Stimulated activated CD8-positive, alpha-beta memory T cell treated with anti-CD3 and anti-CD28 coated beads, Interleukin-4, amount 100 ng/mL, for 4 hours (primary cell): ENCODE measurements around the gene LAIR1.
"Not testable (repeated sequence)": the region's sequence is repeated elsewhere in the genome, so short reads cannot be mapped to it uniquely, and the experiment has no call there.

Experiments used
- DNase-seq, 2 donors: peaks; one replicate each; pipeline ENCODE4 v3.0.0-alpha.2; 2020; ENCODE audit warnings: low read depth in 2 of 2, low spot score in 1 of 2

Gene LAIR1

DNA sequence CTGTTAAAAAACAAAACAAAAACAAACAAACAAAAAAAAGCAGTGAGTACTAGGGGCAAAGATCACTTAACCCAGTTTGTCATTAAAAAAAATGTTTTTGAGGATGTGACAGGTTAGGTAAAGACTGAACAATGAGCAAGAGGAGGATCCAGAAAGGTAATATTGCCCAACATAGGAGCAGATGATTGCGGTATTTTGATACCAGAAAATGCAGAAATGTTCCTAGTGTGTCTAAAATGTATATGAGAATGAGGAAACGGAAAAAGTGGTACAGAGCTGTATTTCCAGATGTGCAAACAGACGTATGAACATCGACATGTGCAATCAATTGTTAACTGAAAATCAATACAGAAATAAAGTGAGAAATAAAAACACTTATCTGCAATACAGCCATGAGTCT lies 20.9 kb downstream of the LAIR1 start:
- no peak for DNase-seq

DNA sequence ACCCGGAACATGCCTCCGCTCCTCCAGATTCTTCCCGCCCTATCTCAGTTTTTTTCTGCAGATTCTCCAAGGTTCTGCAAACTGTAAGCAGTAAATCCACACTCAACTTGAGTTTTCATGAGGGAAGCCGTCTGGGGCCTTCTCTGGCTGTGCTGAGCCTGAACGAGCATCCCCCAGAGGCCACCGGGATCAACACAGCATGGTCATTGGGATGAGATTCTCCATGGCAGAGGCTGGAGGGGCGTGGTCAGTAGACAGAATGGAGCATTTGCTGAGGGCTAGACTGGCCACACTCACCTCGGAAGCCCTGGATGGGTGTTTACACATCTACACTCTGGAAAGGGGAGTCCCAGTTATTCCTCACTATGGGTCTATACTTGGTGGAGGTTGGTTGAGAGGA lies 23.4 kb downstream of the LAIR1 start:
- no peak for DNase-seq

DNA sequence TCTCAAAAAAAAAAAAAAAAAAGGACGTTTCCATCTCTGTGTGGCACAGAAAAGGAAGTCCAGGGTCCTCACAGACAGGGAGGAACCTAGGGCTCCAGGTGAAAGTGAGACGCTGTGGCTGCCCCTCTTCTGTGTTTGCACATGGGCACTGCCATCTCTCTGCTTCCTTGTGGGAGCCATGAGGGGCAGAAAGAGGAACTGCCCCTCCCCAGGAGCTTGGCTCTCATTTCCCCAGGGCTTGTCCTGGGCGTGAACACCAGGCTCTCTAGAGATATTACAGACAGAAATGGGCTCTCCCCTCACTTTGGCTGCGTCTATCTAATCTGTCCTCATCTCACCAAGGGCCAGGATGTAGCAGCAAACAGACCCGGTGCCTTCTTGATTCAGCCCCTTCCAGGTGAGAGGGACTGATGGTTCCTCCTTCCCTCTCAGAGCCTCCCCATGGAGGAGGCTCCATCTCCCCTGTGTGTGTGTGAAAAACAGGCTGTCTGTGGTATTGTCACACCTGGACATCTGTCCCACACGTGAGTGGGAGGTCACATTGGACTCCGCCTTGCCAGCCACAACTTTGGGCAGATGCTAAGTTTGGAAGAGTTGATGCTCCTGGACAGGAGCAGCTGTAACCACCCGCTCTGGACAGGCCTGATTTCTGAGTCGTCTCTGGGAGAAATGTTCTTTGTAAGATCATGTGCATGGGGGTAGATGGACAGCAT lies 24.9 kb downstream of the LAIR1 start:
- DNase-seq, result no peak

DNA sequence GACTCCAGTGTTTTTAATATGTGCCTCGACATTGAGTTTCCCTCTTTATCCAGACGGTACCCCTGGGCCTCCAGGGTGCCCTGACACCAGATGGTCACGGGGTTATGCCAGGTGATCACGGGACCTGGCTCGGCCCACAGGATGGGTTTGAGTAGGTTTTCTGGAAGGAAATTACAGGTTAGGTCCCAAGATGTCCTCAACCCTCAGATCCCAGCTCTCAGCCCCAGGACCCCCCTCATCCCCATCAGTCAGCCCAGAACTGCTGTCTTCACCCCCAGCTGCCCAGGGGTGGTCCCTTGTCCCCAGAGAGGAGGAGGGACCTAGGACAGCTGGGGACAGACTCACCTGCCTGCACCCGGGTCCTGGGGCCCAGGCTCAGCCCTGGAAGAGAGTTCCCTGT lies 26.2 kb downstream of the LAIR1 start:
- no peak for DNase-seq

DNA sequence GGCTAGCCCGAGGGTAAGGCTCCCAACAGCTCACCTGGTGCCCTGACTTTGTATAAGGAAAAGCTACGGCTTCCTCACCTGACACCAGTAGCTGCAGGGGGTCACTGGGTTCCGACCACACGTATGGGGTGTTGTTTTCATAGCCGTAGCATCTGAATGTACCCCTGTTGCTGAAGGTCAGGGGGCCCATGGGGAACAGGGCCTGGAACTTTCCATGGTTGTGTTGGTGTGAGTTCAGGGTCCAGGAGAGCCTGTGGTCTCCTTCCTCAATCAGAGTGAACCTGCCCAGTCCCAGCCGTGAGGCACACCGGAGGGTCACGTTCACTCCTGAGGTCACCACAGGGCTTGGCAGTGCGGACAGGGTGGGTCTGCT lies 26.9 kb downstream of the LAIR1 start:
- no peak for DNase-seq

DNA sequence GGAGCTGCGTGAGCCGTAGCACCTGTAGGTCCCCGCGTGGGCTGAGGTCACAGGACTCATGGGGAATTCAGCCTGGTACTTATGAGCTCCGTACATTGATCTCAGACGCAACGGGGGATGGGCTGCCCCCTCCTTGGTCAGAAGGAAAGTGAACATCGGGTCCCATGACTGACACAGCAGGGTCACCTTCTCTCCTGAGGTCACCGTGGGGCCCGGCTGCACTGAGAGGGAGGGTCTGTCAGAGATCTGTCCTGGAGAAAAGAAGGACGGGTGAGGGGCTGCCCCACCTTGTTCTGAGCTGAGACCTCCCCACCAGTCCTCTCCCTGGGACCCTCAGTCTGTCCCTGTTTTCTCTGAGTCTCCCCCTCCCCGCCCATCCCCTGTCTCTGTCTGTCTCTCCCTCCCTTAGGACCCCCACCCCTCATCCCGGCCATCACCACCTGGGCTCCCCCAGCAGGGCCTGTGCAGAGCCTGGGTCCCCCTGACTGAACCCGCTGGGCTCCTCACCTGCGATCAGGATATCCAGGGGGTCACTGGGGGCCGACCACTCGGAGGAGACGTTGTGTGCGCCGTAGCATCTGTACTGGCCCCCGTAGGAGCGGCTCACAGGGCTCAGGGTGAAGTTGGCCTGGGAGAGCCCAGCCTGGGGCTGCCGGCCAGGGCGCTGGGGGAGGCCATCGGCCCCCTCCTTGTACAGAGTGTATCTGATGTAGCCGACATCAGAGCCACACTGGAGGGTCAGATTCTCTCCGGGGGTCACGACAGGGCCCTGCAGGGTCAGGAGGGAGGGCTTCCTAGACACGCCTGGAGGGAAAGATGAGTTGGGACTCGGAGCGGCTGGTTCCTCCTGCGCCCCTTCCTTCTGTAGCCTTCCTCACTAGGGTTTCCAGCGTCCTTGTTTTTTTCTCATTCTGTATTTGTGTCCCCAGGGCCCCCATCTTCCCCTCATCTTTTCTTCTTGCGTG lies 27.6 kb downstream of the LAIR1 start:
- DNase-seq, result no peak

DNA sequence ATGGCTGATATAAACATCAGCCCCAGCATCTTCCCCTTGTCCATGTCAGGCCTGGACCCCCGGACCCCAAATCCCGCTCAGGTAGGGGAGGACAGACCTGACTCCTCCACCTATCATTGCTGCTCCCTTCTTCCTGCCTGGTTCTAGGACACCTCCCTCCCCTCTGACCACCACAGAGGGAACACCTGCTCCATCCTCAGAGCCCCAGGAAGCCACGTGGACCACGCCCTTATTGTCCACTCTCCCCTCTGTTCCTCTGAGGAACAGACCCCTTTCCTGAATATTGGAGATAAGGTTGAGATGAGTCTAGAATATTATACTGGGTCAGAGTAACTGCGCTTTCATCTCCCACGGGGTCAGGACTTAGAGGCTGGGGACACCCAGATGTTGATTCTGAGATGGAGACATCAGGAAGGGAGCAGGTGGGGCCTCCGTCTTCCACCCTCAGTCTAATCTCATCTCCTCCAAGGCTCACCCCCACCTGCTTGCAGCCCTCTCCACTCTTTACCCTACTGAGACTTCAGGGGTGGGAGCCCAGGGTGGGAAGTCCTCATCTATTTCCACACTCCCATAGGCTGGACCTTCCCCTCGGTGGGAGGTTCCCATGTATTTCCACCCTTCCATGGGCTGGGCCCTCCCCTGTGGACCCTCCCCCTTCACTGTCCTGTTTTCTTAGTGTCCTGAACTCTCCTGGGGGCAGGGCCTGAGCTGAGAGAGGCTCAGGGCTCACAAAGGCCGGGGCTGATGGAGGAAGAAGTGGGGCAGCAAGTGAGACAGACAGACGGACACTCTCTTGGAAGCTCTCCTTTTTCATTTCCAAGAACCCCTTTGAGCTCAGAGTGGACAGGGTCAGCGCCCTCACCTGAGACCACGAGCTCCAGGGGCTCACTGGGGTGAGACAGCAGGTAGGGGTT lies 28.5 kb downstream of the LAIR1 start:
- DNase-seq, result no peak

DNA sequence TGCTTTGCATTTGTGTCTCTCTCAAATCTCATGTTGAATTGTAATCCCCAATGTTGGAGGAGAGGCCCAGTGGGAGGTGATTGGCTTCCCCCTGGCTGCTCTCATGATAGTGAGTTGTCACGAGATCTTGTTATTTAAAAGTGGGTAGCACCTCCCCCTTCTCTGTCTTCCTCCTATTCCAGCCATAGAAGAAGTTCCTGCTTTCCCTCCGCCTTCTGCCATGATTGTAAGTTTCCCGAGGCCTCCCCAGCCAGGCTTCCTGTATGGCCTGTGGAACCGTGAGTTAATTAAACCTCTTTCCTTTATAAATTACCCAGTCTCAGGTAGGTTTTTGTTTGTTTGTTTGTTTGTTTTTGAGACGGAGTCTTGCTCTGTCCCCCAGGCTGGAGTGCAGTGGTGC lies 29.6 kb downstream of the LAIR1 start:
- DNase-seq, result no peak

DNA sequence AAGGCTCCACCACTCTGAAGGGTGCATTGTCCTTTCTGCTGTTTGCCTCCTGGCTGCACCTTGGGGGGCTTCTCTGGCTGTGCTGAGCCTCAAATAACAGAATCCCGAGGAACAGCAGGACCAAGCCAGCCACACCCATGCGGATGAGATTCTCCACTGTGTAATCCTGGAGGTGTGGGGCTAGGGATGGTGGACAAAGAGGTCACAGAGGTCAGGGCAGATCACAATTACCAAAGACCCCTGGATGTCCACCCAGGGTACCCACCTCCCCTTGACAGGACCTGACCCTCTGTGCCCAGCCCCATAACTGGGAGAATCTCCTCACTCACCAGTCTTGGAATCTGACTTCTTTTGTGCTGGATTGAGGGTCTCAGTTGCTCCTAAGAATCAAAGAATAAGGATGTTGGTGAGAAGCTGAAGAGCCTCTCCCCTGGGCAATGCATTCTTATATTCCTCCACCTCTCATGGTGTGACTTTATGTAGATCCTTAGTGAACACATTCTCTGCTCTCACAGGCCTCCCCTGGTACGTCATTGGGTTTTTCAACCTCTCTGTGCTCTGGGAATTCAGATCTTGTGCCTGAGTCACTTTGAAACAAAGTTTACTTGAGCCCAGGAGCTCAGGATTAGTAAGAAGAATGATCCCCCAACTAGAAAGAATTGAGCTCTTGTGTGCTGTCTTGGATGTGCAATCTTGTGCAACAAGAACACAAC lies 31.0 kb downstream of the LAIR1 start:
- no peak for DNase-seq

DNA sequence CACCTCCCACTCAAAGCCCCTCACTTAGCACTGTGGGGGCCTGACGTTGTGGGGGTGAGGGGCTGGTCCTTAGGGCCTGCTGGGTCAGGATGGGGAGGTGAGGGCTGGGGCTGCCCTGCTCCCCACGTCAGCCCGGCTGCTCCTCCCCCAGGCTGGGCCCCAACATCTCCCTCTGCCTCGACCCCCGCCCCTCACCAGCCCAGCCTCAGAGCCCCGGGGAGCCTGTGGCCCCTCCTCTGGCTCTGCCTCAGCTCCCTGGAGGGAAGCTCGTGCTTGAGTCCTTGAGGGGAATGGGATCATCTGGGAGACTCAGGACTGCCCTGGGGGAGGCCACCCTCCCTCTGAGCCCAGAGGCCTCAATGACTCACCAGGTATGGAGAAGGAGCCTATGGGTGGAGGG lies 32.6 kb downstream of the LAIR1 start:
- DNase-seq, result no peak

DNA sequence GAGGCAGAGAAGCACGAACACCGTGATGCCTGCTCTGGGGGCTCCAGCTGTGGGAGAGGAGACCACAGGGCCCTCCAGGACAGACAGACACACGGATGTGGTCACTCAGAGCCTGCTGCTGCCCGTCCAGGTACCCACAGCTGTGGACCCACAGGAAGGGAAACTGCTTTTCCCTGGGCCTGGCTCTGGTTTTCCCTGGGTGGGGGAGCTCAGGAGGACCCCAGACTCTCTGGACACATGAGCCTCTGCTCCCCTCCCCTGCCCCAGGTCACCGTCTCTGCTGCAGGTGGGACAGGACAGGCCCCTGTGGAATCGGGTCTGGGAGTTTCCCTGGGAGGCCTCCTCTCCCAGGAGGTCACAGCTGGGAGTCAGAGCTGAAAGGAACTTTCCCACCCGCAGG lies 33.1 kb downstream of the LAIR1 start:
- no peak for DNase-seq

DNA sequence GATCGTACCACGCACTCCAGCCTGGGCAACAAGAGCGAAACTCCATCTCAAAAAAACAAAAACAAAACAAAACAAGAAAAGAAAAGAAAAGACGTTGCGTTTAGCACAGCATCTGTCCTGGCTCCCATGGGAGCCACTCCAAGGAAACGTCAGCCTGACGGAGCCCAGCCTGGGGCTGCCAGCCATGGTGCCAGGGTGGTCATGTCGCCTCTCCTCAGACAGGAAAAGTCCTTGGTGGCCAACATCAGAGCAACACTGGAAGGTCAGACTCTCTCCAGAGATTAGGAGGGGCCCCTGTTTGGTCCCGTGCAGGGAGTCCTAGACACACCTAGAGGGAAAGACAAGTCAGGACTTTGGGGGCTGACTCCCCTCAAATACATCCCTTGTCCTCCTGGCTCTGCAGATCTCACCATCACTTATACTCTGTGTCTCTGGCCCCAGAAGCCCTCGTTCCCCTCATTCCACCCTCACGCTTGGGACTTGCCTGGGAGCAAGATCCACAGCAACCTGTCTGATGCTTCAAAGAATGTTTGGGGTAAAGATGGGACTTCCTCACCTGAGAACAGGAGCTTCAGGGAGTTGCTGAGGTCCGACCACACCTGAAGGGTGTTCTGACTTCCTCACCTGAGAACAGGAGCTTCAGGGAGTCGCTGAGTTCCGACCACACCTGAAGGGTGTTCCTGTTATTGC lies 35.1 kb downstream of the LAIR1 start:
- DNase-seq, result no peak

DNA sequence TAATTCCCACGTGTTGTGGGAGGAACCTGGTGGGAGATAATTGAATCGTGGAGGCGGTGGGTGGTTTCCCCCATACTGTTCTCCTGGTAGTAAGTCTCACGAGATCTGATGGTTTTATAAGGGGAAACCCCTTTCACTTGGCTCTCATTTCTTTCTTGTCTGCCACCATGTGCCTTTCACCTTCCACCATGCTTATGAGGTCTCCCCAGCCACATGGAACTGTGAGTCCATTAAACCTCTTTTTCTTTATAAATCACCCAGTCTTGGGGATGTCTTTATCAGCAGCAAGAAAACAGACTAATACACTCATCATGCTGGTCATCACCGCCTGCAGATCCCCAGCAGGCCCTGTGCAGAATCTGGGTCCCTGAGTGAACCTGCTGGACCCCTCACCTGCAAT lies 36.0 kb downstream of the LAIR1 start:
- not testable (repeated sequence) for DNase-seq

DNA sequence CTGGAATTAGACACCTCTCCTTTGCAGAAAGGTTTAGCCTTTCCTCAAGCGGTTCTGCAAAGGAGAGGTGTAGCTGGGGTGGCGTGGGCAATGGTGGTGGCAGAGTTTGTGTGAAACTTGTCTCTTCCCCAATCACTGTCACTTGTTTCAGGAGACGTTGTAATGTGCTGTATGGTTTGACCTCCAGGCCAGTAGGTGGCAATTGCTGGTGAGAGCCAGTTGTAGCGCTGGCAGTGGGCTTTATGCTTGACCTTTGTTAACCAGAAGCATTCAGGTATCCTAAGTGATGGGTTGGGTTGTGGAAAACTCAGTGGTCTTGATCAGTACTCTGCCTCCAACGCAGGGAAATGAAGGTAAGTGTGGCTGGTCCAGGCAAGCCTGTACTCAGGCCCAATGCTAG lies 39.1 kb downstream of the LAIR1 start:
- no peak for DNase-seq

DNA sequence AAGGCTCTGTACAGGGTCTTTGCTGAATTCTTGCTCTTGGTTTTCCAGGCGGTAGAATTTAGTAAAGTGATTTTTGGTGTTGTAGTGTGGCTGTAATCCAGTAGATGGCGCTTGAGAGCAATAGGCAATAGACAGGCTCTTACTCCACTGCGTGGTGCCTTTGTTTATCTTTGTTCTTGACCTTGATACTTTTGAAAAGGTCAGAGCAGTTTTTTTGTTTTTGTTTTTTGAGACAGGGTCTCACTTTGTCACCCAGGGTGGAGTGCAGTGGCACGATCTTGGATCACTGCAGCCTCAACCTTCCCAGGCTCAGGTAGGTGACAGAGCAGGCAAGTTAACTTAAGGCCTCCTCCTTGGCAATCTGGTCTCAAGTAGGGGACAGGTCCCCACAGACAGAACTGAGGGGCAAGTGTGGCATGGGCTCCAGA lies 39.5 kb downstream of the LAIR1 start:
- DNase-seq, result peak in 1 of 2 donors; percentile 35

DNA sequence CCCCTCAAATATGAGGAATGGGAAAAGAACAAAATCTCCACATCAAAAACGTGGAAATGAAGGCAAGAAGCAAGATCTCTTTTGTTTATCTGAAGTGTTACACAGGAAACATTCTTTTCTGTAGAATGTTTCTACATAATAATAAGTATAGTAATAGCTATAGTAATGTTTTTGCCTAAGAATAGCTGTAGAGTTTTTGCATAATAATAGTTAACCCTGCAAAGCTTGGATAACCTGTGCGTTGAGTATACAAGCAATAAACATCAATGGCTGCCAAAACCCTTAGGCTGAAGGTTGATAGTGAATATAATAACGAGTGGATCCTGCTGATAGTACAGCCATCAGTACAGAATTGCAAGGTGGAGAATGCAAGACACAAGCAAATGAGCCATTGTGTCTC lies 40.7 kb downstream of the LAIR1 start:
- DNase-seq, result no peak

DNA sequence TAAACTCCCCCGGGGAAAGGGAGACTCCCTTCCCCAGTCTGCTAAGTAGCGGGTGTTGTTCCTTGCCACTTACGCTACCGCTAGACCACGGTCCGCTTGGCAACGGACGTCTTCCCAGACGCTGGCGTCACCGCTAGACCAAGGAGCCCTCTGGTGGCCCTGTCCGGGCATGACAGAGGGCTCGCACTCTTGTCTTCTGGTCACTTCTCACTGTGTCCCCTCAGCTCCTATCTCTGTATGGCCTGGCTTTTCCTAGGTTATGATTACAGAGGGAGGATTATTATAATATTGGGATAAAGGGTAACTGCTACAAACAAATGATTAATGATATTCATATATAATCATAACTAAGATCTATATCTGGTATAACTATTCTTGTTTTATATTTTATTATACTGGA lies 41.8 kb downstream of the LAIR1 start:
- DNase-seq, result not testable (repeated sequence)

DNA sequence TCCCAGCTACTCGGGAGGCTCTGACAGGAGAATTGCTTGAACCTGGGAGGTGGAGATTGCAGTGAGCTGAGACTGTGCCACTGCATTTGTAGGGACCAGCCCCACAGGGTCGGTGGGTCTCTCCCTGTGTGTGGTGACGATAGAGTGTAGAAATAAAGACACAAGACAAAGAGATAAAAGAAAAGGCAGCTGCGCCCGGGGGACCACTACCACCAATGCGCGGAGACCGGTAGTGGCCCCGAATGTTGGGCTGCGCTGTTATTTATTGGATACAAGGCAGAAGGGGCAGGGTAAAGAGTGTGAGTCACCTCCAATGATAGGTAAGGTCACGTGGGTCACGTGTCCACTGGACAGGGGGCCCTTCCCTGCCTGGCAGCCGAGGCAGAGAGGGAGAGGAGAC lies 42.4 kb downstream of the LAIR1 start:
- DNase-seq, result not testable (repeated sequence)

DNA sequence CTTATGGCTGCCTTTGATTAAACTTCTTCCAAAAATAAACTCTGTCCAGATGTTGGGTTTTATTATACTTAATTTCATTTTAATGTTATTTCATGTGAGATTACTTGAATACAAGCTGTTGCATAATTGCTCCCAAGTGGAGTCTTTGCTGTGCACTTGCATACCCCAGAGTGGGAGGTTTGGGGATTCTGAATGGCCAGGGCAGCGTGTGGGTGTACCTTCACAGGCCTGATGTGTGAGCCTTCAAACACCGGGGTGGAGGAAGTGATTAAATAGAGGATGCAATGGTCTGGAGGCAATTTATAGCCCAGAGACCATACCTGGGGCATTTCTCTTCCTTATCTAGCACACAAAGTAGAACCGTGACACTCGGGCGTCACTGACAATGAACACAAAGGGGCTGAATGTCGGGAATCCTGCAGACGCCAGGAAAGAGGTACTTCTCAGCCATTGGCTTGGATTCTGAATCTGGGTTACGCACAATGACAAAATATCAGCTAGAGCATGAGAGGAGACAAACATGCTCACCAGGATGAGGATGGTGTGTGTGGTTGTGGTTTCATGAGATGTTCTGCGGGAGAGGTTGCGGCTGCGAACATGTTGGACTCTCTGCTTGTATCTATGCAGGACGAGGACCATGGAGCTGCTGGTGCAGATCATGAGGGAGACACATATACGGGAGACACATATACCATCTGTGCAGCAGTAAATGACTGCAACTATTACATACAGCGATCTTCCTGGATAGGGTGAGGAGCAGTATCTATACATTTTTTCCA lies 44.6 kb downstream of the LAIR1 start:
- no peak for DNase-seq
